DND-41 (cell line): ENCODE data around the gene RPH3AL.

ENCODE experiments used
- ATAC-seq: fragments of 200-7000 bp; cut with Tn5 transposase; 3 replicates; pipeline ENCODE4 v1.9.1; 2021; ENCODE audit warnings: low read depth; ENCODE audit not compliant: insufficient read depth
- DNase-seq: peaks from one replicate; pipeline ENCODE4 v3.0.0-alpha.2; 2020
- H2AFZ ChIP-seq: 2 replicates; pipeline ENCODE4 v1.6.0; 2012; ENCODE audit warnings: low read depth, low read length
- H3K27ac ChIP-seq: 2 replicates; pipeline ENCODE4 v1.5.1; 2012; ENCODE audit warnings: low read length, inconsistent platforms
- H3K27me3 ChIP-seq: fragments of 200-600 bp; sonication (generic); 2 replicates; pipeline ENCODE4 v1.6.0; 2012; ENCODE audit warnings: low read length, mild to moderate bottlenecking, inconsistent platforms; ENCODE audit not compliant: insufficient read depth, poor library complexity
- H3K36me3 ChIP-seq: 2 replicates; pipeline ENCODE4 v1.5.1; 2012; ENCODE audit warnings: low read length, inconsistent platforms; ENCODE audit not compliant: insufficient read depth
- H3K4me1 ChIP-seq: 2 replicates; pipeline ENCODE4 v1.5.1; 2012; ENCODE audit warnings: mild to moderate bottlenecking, low read length; ENCODE audit not compliant: insufficient read depth
- H3K4me2 ChIP-seq: 2 replicates; pipeline ENCODE4 v1.6.0; 2012; ENCODE audit warnings: mild to moderate bottlenecking, moderate library complexity, low read length, inconsistent platforms; ENCODE audit not compliant: insufficient read depth
- H3K4me3 ChIP-seq, 2 experiments: fragments of 200-600 bp in 1 of 2; shearing (Covaris generic) in 1 of 2; 2 replicates each; pipeline ENCODE4 v1.5.1; 2012 to 2016; ENCODE audit warnings: inconsistent platforms in 2 of 2, low read length in 2 of 2, mild to moderate bottlenecking in 2 of 2, low read depth in 1 of 2, moderate library complexity in 1 of 2
- H3K79me2 ChIP-seq: 2 replicates; pipeline ENCODE4 v1.6.0; 2012; ENCODE audit warnings: low read length, inconsistent platforms; ENCODE audit not compliant: insufficient read depth
- H3K9ac ChIP-seq: 2 replicates; pipeline ENCODE4 v1.6.0; 2012; ENCODE audit warnings: low read depth, mild to moderate bottlenecking, inconsistent platforms, low read length, moderate library complexity
- H3K9me3 ChIP-seq: 2 replicates; pipeline ENCODE4 v1.5.1; 2012; ENCODE audit warnings: low read length, moderate library complexity, mild to moderate bottlenecking, inconsistent platforms; ENCODE audit not compliant: insufficient read depth, severe bottlenecking
- H4K20me1 ChIP-seq: 2 replicates; pipeline ENCODE4 v1.6.0; 2012; ENCODE audit warnings: low read length; ENCODE audit not compliant: insufficient read depth
- CTCF ChIP-seq: IDR thresholded peaks from 2 replicates; pipeline ENCODE4 v1.5.1; 2012; ENCODE audit warnings: borderline replicate concordance, low read length, moderate library complexity, mild to moderate bottlenecking; ENCODE audit not compliant: poor library complexity, severe bottlenecking; ENCODE audit errors: extremely low read depth
- EZH2 ChIP-seq: IDR thresholded peaks from 3 replicates; pipeline ENCODE4 v1.6.1; 2012; ENCODE audit warnings: borderline replicate concordance, low read depth, mild to moderate bottlenecking, moderate library complexity, low read length, inconsistent platforms; ENCODE audit not compliant: severe bottlenecking

Gene RPH3AL

GRCh38 chr17:300881-301280 is 51.7 kb downstream of the RPH3AL start:
- H3K4me1 ChIP-seq = no peaks in the 10 kb centered on the region
- no peak overlapping the region for H3K9ac ChIP-seq
- no peak for ATAC-seq
- H2AFZ ChIP-seq = no peak overlapping the region
- no peak overlapping the region for H3K4me2 ChIP-seq
- no peaks in the 10 kb centered on the region for H3K79me2 ChIP-seq
- no peak for DNase-seq
- TF ChIP-seq CTCF (no peak), EZH2 (no peak)
- no peaks in the 10 kb centered on the region for H3K9me3 ChIP-seq
- H4K20me1 ChIP-seq = no peaks in the 10 kb centered on the region; the same call in 1 of the 2 replicates
- peaks cover 2% of the 10 kb centered on the region for H3K27me3 ChIP-seq
- no peaks in the 10 kb centered on the region for H3K36me3 ChIP-seq
- H3K4me3 ChIP-seq = no peak overlapping the region
- H3K27ac ChIP-seq = no peak overlapping the region

GRCh38 chr17:299546-299945 is 53.1 kb downstream of the RPH3AL start:
- Histone ChIP-seq H4K20me1 (no peaks in the 10 kb centered on the region), H3K27ac (no peak overlapping the region), H3K9ac (no peak overlapping the region), H3K79me2 (no peaks in the 10 kb centered on the region), H3K4me2 (no peak overlapping the region), H3K9me3 (no peaks in the 10 kb centered on the region), H3K4me1 (no peaks in the 10 kb centered on the region), H3K36me3 (no peaks in the 10 kb centered on the region), H3K27me3 (peaks cover 2% of the 10 kb centered on the region), H2AFZ (no peak overlapping the region), H3K4me3 (no peak overlapping the region)
- TF ChIP-seq EZH2 (no peak), CTCF (no peak)
- ATAC-seq (no peak), DNase-seq (no peak)

- no peaks in the 10 kb centered on the region for H3K9me3 ChIP-seq
- no peak overlapping the region for H3K4me3 ChIP-seq
- H2AFZ ChIP-seq = no peak overlapping the region
- DNase-seq = no peak
- no peaks in the 10 kb centered on the region for H3K79me2 ChIP-seq
- peaks cover 2% of the 10 kb centered on the region for H3K27me3 ChIP-seq
- no peaks in the 10 kb centered on the region for H4K20me1 ChIP-seq
- H3K4me1 ChIP-seq = no peaks in the 10 kb centered on the region
- no peaks in the 10 kb centered on the region for H3K36me3 ChIP-seq
- H3K9ac ChIP-seq = no peak overlapping the region
- no peak overlapping the region for H3K27ac ChIP-seq
- H3K4me2 ChIP-seq = no peak overlapping the region
- no peak for ATAC-seq
- TF ChIP-seq CTCF = no peak
- TF ChIP-seq EZH2 = no peak
Observed at GRCh38 chr17:298791-299450, 53.7 kb downstream of the RPH3AL start.
